NCI-H2171 treated with DMSO at 0.1 percent for 48 hours (cell line): ENCODE measurements around the gene MYO3A.

Experiments
- DNase-seq: peaks from one replicate; lab custom pipeline; 2025; lab: John Stamatoyannopoulos, UW

The MYO3A gene

DNA sequence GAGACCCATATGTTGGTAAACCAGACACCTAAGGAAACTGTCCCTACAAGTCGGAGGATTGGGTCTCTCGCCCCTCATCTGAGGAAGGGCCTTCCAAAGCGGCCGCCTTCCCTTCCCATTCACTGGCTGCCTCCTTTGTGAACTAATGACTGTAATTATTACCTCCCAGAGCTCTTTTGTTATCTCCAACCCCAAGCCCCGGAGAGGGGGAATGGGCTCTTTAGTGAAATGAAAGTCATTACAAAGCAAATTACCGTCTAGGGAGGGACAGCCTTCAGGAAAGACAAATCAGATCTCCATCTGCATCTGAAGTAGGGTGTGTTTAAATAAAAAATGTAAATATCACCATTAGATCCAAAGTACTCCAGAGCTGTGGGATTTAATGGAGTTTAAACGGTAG, 280.0 kb downstream of the MYO3A start:
- DNase-seq: no peak

DNA sequence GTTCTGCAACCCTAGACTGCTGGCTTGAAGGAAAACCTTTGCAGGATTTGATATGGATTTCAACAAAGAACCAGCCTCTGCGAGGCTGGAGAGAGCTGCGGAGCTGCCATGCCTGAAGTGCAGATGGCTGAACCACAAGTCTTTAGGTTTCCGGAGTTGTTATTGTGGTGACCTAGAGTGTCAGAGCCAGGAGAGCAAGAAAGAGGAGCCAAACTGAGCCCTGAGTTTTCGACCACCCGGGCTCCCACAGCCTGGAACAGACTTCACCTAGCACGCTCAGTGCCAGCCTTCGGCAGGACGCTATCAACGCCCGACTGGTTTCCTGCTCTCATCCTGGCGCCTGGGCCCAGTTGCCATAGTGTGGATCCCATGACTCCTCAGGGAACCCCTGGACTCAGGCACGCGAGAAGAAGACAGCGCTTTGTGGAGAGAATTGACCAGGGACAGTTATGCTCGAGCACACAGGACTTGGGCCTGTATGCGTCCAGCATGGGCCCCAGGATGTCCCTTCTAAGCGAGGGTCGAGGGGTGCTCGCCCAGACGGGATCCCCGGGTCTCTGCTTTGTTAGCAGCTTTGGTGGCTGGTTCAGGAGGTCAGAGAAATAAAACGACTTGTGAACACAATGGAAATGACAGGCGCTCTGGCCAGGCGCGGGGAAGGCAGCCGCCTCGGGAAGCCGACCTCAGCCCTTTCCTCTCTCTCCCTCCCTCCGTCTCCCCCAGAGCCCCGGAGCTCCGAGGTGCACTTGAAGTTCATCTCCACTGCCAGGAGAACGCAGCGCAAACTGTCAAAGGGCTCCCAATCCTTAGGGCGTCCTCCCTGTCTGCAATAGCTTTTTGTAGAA, 280.7 kb downstream of the MYO3A start:
- no peak for DNase-seq

DNA sequence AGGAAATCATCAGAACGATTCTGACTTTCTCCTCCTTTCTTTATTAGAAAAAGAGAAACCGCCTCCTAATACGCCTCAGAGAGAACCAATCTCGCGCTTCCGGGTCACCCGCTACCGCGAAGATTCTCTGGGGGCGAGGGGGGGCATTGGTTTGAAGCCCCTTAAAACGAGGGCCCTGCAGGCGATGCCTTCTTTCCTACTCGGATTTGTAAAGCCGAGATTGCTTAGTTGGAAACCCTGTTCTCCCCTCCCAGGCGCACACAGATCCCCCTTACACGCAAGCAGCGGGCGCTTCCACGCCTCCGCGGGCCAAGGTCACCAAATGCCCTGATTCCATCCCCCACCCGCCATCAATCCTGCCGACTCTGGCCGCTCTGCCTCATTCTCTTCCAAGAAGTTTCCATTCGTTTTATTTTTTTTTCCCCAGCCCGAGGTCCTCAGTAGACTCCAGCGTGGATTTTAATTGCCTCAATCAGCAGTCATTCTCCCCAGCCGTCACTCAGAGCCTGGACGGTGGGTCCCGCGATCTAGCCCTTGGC, 281.4 kb downstream of the MYO3A start:
- DNase-seq: no peak

DNA sequence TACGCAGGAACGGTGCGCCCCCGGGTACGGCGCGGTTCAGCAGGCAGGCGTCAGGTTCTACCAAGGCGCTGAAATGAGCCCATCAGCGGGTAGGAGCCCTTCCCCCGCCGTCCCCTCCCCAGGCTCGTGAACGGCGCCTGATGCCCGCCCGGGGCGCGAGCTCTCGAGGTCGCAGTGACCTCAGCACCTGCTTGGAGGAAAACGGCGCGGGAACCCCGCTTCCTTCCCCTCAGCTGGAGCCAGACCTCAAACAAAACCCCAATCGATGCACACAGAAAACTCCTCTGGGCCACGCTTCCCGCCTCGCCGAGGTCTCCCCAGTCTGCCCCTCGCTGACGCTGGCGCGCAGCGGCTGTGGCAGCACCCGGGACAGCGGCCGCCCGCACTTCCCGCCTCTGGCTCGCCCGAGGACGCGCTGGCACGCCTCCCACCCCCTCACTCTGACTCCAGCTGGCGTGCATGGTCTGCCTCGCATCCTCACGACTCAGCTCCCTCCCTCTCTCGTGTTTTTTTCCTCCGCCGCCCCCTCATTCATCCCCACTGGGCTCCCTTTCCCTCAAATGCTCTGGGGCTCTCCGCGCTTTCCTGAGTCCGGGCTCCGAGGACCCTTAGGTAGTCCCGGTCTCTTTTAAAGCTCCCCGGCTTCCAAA, 282.0 kb downstream of the MYO3A start:
- peak; percentile 18 for DNase-seq

DNA sequence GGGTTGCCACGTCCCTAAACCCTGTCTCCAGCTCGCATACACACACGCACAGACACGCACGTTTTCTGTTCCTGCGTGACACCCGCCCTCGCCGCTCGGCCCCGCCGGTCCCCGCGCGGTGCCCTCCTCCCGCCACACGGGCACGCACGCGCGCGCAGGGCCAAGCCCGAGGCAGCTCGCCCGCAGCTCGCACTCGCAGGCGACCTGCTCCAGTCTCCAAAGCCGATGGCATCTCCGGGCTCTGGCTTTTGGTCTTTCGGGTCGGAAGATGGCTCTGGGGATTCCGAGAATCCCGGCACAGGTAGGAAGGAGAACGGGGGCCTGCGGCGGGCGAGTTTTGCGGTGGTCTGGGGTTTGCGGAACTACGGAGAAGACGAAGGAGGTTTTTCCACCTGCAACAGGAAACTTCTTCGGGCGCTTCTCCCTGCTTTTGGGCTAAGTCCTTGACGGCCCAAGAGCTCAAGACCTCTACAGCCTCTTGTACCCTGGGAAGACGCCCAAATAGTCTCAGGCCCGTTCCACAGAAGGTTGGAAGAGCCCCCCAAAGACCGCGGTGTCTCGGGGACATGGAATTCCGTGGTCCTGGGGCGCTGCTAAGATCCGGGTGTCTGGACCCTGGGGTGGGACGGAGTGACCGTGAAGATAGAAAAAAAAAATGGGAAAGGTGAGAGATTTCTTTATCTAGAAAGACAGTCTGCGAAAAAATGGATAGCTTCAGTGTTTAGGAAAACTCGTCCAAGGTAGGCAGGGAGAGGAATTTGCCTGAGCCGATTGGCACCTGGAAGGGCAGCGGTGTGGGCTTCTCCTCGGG, 282.8 kb downstream of the MYO3A start, which contains the start of gene GAD2:
GAD2 (plus strand) TSS at position 190 of the 811 bp plus-strand sequence; CDS start at position 226, 36 bp downstream.
- peak; percentile 20 for DNase-seq

DNA sequence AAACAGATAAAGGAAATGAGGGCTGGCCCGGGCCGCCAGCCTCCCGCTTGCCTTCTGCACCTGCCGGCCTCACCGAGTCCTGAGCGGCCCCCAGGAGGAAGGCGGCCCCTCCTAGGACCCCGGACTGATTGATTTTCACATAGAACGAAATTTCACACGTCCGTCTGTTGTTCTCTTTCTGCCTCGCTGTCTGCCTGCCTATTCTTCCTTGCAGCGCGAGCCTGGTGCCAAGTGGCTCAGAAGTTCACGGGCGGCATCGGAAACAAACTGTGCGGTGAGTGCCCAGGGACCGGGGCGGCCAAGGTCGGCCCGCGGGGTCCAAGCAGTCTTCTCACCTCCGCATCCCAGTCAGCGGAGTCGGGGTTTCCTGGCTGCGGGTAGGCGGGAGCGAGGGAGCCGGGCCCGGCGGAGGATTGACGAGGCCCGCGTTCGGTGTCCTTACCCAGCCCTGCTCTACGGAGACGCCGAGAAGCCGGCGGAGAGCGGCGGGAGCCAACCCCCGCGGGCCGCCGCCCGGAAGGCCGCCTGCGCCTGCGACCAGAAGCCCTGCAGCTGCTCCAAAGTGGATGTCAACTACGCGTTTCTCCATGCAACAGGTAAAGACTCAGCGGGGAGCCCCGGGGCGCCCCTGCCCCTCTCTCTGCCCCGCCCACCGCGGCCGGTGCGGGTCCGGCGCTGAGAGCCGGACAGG, 283.5 kb downstream of the MYO3A start:
- no peak for DNase-seq

DNA sequence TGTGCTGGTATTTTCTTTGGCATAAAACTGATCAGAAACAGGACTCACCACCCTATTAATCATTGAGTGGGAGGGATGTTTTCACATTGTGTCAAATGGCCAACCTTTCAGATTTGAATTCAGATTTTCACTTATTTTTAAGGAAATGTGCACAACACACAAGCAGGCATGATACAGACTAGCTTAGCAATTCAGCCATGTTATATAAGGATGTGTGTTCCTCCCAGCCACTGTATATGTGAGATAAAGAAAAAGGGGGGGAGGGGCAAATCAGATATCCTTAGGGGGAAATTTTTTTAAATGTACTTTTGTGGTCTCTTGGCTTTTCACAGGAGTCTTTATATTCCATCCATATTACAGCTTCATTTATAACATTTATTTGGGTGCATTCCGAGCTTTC, 285.6 kb downstream of the MYO3A start:
- DNase-seq: no peak

DNA sequence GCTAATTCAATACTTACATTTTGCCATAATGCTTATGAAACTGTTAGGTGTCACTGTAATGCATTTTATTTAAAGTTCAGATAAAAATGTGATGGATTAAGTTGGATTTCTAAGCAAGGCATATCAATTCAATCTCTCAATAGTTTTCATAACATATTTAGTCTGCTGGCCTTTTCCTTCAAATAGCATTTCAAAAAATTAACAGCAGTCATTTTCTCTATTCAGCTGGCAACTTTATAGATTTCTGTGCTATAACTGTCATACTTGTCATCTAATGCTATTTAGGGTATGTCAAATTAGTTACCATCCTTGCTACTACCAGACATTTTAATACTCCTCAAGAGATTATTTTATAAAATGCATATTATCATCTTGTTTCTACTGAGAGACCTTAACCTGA, 286.9 kb downstream of the MYO3A start:
- DNase-seq: no peak

DNA sequence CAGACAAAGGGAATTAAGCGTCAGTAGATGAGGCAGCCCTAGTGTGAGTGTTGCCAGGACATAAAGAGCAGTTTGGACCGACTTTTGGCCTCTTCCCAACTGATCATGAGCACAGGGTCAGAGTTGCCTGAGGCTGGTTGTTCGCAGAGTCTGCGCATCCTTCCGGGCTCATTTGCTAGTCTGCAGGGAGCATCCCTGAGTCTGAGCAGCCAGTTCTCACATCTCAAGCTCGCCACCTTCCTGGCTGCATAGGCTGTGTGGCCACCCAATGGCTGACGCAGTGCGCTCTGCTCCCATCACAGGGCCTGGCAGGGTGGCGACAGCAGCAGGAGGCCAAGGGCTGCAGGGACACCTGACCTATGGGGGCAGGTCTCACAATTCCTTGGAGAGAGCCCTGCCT, 287.5 kb downstream of the MYO3A start:
- no peak for DNase-seq

DNA sequence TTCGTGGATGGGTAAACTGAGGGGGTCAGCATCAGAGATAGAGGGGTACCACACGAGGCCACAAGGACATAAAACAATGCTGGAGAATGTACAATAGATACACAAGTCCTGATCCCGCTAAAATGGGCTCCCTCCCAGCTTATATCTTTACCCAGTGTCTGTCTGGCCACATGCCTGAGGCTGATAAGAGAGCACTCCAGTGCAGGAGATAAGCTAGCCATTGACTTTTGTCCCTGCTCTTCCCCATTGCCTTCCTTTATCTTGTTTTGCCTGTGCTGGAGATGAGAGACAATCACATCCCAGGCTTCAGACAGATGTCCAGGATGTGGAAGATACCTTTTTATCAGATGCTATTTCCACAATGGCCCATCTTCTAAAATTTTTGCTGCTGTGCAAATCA, 288.5 kb downstream of the MYO3A start:
- DNase-seq: no peak

DNA sequence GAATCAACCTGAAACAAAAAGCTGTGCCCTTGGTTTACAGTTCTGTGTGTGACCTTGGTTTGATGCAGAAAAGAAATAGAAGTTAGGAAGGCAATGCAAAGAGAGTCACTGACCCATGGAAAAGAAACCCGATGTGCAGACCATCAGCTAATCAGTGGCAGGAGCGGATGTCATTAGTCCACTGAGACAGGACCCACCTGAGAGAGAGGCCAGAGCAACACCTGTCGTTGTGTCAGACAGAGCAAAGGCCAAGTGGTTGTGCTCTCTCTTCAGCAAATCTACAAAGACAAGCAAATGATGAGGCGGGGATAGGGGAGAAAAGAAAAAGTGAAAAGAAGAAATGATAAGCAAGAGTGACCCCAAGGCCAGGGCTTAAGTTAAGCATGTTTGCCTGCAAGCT, 291.3 kb downstream of the MYO3A start:
- DNase-seq: no peak

DNA sequence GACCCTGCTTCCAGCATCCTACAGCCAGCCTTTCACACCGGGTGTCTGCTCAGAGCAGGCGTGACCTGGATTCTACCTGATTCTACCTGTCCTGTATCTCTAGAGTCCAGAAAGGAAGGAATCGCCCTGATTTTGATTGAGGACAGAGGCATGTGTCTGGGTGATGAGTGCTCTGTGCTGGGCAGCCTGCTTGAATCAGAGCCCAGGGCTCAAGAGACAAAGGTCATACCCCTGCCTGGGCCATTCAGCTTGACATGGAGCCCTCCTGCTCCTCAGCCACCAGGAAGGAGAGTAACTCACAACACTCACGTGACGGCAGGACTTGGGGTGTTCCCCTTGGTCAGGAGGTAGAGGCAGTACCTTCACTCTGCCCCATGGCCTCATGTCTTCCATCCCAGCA, 293.8 kb downstream of the MYO3A start:
- no peak for DNase-seq

DNA sequence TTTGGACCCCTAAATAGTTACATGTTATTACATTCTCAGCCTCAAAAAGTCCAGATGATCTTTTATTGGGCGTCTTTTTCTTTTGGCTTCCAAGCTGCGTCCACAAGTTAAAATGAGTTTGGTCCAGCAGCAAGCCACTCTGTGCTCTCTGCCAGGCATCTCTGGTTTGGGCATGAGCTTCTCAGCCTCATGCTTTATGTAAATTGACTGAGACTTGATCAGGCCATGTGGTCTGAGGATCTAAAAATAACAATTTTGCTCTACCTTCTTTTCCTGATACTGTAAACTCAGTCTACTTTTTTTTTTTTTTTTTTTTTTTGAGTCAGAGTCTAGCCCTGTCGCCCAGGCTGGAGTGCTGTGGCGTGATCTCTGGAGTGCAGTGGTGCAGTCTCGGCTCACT, 298.1 kb downstream of the MYO3A start:
- DNase-seq: no peak

DNA sequence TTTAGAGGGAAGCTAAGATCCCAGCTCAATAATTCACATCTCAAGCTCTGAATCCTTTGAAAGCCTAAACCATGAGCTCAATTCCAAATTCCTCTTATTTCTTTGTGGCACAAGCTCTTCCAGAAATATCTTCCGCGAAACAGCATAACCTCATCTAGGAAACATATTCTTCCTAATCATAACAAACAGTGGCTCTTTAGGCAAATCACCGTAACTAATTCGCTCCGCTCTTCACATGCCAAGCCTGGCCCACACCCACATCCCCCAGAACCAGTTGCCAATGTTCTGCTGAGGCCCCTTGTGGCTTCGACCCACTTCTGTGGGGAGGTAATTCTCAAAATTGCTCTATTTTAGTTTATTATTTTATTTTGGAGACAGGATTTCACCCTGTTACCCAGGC, 301.7 kb downstream of the MYO3A start:
- no peak for DNase-seq

DNA sequence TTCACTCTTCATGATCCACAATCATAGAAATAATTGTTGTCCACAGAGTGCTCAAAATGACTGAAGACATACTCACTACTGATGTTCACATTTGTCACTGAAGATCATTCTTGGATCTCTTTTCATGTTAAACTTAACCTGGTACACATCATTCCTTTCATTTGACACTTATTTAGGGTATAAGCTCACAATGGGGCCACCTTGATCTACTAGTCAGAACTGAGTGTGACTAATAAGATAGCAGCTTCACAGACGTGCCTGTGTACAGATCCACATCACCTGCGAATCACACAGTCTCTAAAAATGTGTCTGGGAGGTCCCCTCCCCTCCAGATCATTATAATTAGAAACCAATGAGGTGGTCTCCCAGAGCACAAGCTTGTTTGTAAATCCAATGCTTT, 304.3 kb downstream of the MYO3A start:
- no peak for DNase-seq

DNA sequence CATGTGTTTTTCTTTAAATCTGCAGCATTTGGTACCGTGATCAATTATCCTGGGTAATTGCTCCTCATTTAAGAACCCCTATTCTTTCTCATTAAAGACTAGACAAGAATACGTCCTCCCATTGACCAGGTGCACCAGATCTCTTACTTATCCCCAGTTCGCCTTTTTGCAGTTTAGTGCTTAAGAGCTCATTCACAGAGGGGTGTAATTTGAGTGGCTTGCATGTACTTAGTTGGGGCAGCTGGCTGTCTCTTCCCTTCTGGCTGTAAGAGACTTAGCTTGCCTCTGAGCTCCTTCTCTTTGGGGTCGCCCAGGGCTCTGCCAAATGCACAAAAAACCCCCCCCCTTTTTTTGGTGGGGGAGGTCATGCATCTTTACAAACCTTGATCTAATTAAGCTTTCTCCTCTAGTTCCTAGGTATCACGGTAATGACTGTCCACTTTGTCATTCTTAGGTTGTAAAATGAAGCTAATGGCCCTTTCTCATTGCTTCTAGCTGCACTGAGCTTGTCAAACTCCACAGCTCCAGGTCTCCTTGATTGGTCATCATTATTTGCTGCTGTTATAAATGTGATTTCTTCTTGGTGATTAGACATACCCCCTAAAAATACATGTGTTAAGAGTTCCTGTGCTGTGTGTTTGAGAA, 308.8 kb downstream of the MYO3A start:
- peak; percentile 63 for DNase-seq

DNA sequence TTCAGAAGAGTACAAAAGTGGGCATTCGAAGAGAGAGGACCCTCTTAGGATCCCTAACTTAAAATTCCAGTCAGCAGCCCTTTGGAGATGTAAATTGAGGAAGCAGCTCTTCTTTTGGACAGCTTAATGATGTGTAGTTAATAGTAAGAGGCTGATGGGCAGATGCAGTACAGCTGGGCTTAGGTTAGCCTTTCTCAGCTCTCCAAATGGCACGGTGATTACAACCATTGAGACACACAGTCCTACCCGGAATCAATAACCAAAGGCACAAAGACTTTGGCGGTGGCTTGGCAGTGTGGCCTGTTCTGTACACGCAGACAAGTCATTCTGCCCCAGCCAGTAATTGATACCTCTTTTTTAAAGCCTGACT, 309.3 kb downstream of the MYO3A start:
- DNase-seq: no peak

DNA sequence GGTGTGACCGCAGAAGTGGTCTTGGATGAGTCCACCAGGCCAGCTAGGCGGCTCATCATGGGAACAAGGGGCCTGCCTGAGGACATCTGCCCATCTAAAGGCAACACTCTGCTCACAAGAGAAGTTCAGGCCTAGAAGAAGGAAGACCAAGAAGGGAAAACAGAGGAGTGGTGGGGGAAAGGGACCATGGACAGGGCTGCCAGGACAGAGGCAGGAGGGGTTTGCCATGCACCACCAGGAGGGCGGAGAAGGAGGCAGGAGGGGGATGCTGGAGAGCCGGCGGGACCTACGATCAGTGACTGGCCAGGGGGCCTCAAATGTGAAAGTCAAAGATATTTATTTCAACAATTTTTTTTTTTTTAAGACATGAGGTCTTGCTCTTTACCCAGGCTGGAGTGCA, 315.7 kb downstream of the MYO3A start:
- no peak for DNase-seq

DNA sequence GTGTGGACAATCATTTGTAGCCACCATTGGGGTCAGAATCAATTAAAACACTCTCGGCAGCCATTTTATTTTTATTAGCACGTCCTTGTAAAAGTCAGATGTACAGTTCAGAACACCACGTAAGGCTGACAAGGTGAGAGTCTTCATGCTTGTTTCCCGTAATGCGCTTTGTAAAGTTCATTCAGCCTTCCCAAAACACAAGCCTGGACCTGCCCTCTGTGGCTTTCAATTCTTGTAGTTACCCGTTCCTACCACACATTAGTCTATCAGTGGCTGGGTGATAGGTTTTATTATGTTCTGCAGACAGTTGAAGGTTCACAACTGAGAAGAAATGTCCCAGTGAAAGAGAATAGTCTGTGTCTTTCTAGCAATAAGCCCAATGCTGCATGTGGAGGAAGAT, 317.9 kb downstream of the MYO3A start:
- no peak for DNase-seq

DNA sequence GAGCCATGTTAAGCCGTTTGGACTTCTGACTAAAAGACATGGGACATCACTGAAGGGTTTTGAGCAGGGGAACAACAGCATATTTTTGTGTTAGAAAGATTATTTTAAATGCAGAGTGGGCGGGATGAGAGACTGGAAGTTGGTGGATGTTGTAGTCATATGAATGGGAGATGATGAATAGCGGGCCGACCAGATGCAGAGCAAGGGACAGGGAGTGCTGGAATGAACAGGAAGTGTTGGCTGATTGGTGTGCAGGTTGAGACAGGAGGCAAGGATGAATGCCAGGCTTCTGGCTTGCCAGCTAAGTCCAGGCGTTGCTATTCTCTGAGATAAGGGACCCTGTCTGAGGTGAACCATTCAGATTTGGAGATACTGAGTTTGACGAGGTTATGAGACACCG, 320.6 kb downstream of the MYO3A start:
- no peak for DNase-seq

DNA sequence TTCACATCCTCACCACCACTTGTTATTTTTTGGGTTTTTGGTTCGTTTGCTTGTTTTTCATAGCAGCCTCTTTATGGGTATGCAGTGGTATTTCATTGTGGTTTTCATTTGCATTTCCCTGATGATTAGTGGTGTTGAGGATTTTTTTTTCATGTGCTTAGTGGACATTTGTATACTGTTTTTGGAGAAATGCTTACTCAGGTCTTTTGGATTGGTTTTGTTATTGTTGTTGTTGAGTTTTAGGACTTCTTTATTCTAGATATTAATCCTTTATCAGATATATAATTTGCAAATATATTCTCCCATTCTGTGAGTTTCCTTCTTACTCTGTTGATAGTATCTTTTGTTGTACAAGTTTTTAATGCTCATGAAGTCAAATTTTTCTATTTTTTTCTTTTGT, 325.3 kb downstream of the MYO3A start:
- no peak for DNase-seq
